ENCODE measurements around the gene CAMSAP1. TPM values are rescaled to one million over a fixed set of nuclear protein-coding genes. Genes with fewer than 3 reads are reported as not detected.

The CAMSAP1 gene
- total and polyA plus RNA-seq, 7 donors, result 2.3 to 37.7 (median 19.4) TPM

- H3K4me3 ChIP-seq, result no peak overlapping the region
- H3K36me3 ChIP-seq, result peaks cover 0 to 15% (median 0%) of the 10 kb centered on the region in 4 donors
- H3K9me3 ChIP-seq, result no peaks in the 10 kb centered on the region
- TF ChIP-seq EP300 (IDR thresholded peaks at IDR 0.05), result no peak
- TF ChIP-seq CTCF (IDR thresholded peaks at IDR 0.05), result no peak
- no peak for TF ChIP-seq POLR2AphosphoS5 (IDR thresholded peaks at IDR 0.05)
- TF ChIP-seq POLR2A (IDR thresholded peaks at IDR 0.05), result no peak
- WGBS, 2 donors, result 86 to 91% methylated on average over 8 of the region's 8 CpGs
- no peaks in the 10 kb centered on the region for H3K27me3 ChIP-seq
- no peak for DNase-seq
- H3K4me1 ChIP-seq, result peaks cover 0 to 11% (median 7%) of the 10 kb centered on the region in 4 donors
- H3K27ac ChIP-seq, result no peak overlapping the region
- intact Hi-C loops (cut with DNase I), result no loop called here
These were observed 27.7 kb downstream of the CAMSAP1 start for GRCh38 chr9:135879619-135880018.

- no peaks in the 10 kb centered on the region for H3K27me3 ChIP-seq
- H3K4me3 ChIP-seq, result no peak overlapping the region
- WGBS, 2 donors, result 87 to 93% methylated on average over 2 of the region's 2 CpGs
- no peak overlapping the region for H3K27ac ChIP-seq
- no peaks in the 10 kb centered on the region for H3K9me3 ChIP-seq
- TF ChIP-seq EP300 (IDR thresholded peaks at IDR 0.05) (no peak), POLR2AphosphoS5 (IDR thresholded peaks at IDR 0.05) (no peak), CTCF (IDR thresholded peaks at IDR 0.05) (no peak), POLR2A (IDR thresholded peaks at IDR 0.05) (no peak)
- peaks cover 0 to 8% (median 3%) of the 10 kb centered on the region in 4 donors for H3K4me1 ChIP-seq
- DNase-seq, result no peak
- intact Hi-C loops (cut with DNase I), result no loop called here
- H3K36me3 ChIP-seq, result peaks cover 0 to 15% (median 0%) of the 10 kb centered on the region in 4 donors
These were observed 28.1 kb downstream of the CAMSAP1 start for GRCh38 chr9:135879237-135879601.

GRCh38 chr9:135878528-135879236, 28.7 kb downstream of the CAMSAP1 start:
- H3K27ac ChIP-seq, result no peak overlapping the region
- peaks cover 0 to 4% (median 1%) of the 10 kb centered on the region in 4 donors for H3K4me1 ChIP-seq
- H3K4me3 ChIP-seq, result no peak overlapping the region
- WGBS, 2 donors, result 93 to 95% methylated on average over 18 of the region's 18 CpGs
- H3K9me3 ChIP-seq, result no peaks in the 10 kb centered on the region
- no peaks in the 10 kb centered on the region for H3K27me3 ChIP-seq
- H3K36me3 ChIP-seq, result peaks cover 0 to 15% (median 0%) of the 10 kb centered on the region in 4 donors
- TF ChIP-seq POLR2AphosphoS5 (IDR thresholded peaks at IDR 0.05) (no peak), POLR2A (IDR thresholded peaks at IDR 0.05) (no peak), EP300 (IDR thresholded peaks at IDR 0.05) (no peak)
- intact Hi-C loops (cut with DNase I), result no loop called here
- DNase-seq, result no peak

GRCh38 chr9:135877791-135878527, 29.4 kb downstream of the CAMSAP1 start:
- Histone ChIP-seq H3K4me1 (no peaks in the 10 kb centered on the region), H3K36me3 (peaks cover 0 to 15% (median 0%) of the 10 kb centered on the region in 4 donors), H3K9me3 (no peaks in the 10 kb centered on the region), H3K4me3 (no peak overlapping the region), H3K27me3 (no peaks in the 10 kb centered on the region), H3K27ac (no peak overlapping the region)
- DNase-seq, result no peak
- TF ChIP-seq EP300 (IDR thresholded peaks at IDR 0.05), result no peak
- TF ChIP-seq POLR2AphosphoS5 (IDR thresholded peaks at IDR 0.05), result no peak
- TF ChIP-seq CTCF (IDR thresholded peaks at IDR 0.05), result no peak
- TF ChIP-seq POLR2A (IDR thresholded peaks at IDR 0.05), result no peak
- intact Hi-C loops (cut with DNase I), result no loop called here
- 88 to 91% methylated on average over 11 of the region's 11 CpGs for WGBS, 2 donors

- no peak for DNase-seq
- intact Hi-C loops (cut with DNase I), result no loop called here
- no peak overlapping the region for H3K4me3 ChIP-seq
- TF ChIP-seq POLR2A (IDR thresholded peaks at IDR 0.05) (no peak), CTCF (IDR thresholded peaks at IDR 0.05) (no peak), EP300 (IDR thresholded peaks at IDR 0.05) (no peak), POLR2AphosphoS5 (IDR thresholded peaks at IDR 0.05) (no peak)
- H3K9me3 ChIP-seq, result no peaks in the 10 kb centered on the region
- no peak overlapping the region for H3K27ac ChIP-seq
- H3K27me3 ChIP-seq, result no peaks in the 10 kb centered on the region
- H3K36me3 ChIP-seq, result peaks cover 0 to 12% (median 0%) of the 10 kb centered on the region in 4 donors
- H3K4me1 ChIP-seq, result no peaks in the 10 kb centered on the region
- WGBS, 2 donors, result 92 to 96% methylated on average over 6 of the region's 6 CpGs
These were observed 30.4 kb downstream of the CAMSAP1 start for GRCh38 chr9:135876936-135877335.
